ENCODE measurements around the gene ST7.

- TF ChIP-seq CTCF (optimal IDR thresholded peaks at IDR 0.05 in 1 of 3, IDR thresholded peaks at IDR 0.05 in 1 of 3, conservative IDR thresholded peaks at IDR 0.05 in 1 of 3; ENCODE audit: extremely low read depth in 1 of 3, insufficient read depth in 2 of 3, low read length in 3 of 3) (no peak), EZH2 (IDR thresholded peaks at IDR 0.05; ENCODE audit: low read length) (no peak)
Observed at GRCh38 chr7:116906391-116906790, 46.9 kb upstream of the ST7 start.
